Esophagus muscularis mucosa (tissue), 4 donors: ENCODE measurements around the gene RNF144B. TPM values are rescaled to one million over a fixed set of nuclear protein-coding genes. Genes with fewer than 3 reads are reported as not detected.
"Not testable (repeated sequence)": the region's sequence is repeated elsewhere in the genome, so short reads cannot be mapped to it uniquely, and the experiment has no call there.

Experiments
- DNase-seq: peaks from one replicate; pipeline ENCODE4 v3.0.0-alpha.2; 2017; ENCODE audit errors: extremely low spot score
- H3K27ac ChIP-seq, 4 donors: fragments of 200-600 bp; sonication (generic); replicated peaks in 1 of 4; 1 replicate in 3 of 4; 2 replicates in 1 of 4; pipeline ENCODE4 v1.5.1; 2016 to 2019; ENCODE audit warnings: mild to moderate bottlenecking in 1 of 4
- H3K27me3 ChIP-seq, 4 donors: fragments of 200-600 bp; sonication (generic); one replicate each; pipeline versions ENCODE4 v1.5.1 to v1.6.0; 2016 to 2019
- H3K36me3 ChIP-seq, 4 donors: fragments of 200-600 bp; sonication (generic); one replicate each; pipeline ENCODE4 v1.5.1; 2016 to 2019
- H3K4me1 ChIP-seq, 4 donors: fragments of 200-600 bp; sonication (generic); one replicate each; pipeline ENCODE4 v1.5.1; 2016 to 2019
- H3K4me3 ChIP-seq, 4 donors: fragments of 200-600 bp; sonication (generic); 1 replicate in 2 of 4; 2 replicates in 2 of 4; pipeline ENCODE4 v1.5.1; 2016 to 2019; ENCODE audit warnings: mild to moderate bottlenecking in 4 of 4, moderate library complexity in 1 of 4
- H3K9me3 ChIP-seq, 4 donors: fragments of 200-600 bp; sonication (generic); 1 replicate in 3 of 4; 2 replicates in 1 of 4; pipeline ENCODE4 v1.5.1; 2016 to 2019
- EP300 ChIP-seq: sonication (generic); formaldehyde crosslinking; IDR thresholded peaks from one replicate; pipeline ENCODE4 v1.6.1; 2017; ENCODE audit warnings: antibody characterized with exemption
- POLR2A ChIP-seq: fragments of 450-650 bp; IDR thresholded peaks from one replicate; pipeline ENCODE4 v1.6.1; 2017; ENCODE audit warnings: antibody characterized with exemption, moderate library complexity, mild to moderate bottlenecking, low read depth
- POLR2AphosphoS5 ChIP-seq, 2 donors: sonication (generic); formaldehyde crosslinking; IDR thresholded peaks; one replicate each; pipeline ENCODE4 v1.6.1; 2017; ENCODE audit warnings: antibody characterized with exemption in 2 of 2
- WGBS: methylation state at CpG from one replicate; pipeline ENCODE4 v1.1.5; 2018; 5-methylcytosine and 5-hydroxymethylcytosine counted together
- intact Hi-C: fragments of 100-400 bp; cut with DNase I; formaldehyde crosslinking; loops from one replicate; pipeline ENCODE4 v1.15.1; 2023
- total RNA-seq, 4 donors: library from RNA; depleted of rRNA; stranded (reverse); fragments of >200 nt; gene quantifications; one replicate each; pipeline versions ENCODE4 v1.1.0 to v1.2.1, GENCODE V29; 2016
- TF ChIP-seq, protein P1 (sequence below), 3 experiments: fragments of 200-600 bp in 2 of 3; fragments of 450-650 bp in 1 of 3; sonication (generic) in 2 of 3; IDR thresholded peaks; one replicate each; pipeline ENCODE4 v1.5.1; 2017 to 2019; ENCODE audit warnings: antibody characterized with exemption in 3 of 3, mild to moderate bottlenecking in 2 of 3, moderate library complexity in 1 of 3

RNF144B gene
- total RNA-seq, 4 donors from 2014 or later, result 6.6 to 20.0 (median 12.1) TPM

DNA sequence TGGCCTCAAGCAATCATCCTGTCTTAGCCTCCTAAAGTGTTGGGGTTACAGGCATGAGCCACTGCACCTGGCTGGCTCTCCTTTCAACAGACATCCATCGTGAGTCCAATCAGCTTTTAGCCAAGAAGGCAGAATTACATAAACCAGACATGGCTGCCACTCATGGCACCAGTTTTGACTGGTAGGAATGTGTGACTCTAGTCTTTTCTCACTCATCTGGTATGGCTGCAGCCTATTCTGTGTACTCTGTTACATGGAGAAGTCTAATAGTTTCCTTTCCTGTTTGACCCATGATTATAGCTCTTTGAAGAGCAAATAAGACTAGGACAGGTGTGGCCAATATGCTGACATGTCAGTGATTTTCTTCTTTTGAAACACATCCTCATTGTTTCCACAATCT, 27.0 kb upstream of the RNF144B start:
- DNase-seq, result no peak
- H3K4me3 ChIP-seq, result no peak overlapping the region
- WGBS, result 73% methylated on average over 1 of the region's 1 CpG
- peak overlapping the region in 1 of 4 donors; percentile 8 for H3K27ac ChIP-seq
- H3K27me3 ChIP-seq, result no peaks in the 10 kb centered on the region
- no peak for TF ChIP-seq POLR2AphosphoS5 (IDR thresholded peaks at IDR 0.05)
- TF ChIP-seq, protein P1, sequence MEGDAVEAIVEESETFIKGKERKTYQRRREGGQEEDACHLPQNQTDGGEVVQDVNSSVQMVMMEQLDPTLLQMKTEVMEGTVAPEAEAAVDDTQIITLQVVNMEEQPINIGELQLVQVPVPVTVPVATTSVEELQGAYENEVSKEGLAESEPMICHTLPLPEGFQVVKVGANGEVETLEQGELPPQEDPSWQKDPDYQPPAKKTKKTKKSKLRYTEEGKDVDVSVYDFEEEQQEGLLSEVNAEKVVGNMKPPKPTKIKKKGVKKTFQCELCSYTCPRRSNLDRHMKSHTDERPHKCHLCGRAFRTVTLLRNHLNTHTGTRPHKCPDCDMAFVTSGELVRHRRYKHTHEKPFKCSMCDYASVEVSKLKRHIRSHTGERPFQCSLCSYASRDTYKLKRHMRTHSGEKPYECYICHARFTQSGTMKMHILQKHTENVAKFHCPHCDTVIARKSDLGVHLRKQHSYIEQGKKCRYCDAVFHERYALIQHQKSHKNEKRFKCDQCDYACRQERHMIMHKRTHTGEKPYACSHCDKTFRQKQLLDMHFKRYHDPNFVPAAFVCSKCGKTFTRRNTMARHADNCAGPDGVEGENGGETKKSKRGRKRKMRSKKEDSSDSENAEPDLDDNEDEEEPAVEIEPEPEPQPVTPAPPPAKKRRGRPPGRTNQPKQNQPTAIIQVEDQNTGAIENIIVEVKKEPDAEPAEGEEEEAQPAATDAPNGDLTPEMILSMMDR (IDR thresholded peaks at IDR 0.05), result no peak
- no peak for TF ChIP-seq EP300
- no peak for TF ChIP-seq POLR2A
- peaks cover 8 to 21% (median 13%) of the 10 kb centered on the region in 4 donors for H3K4me1 ChIP-seq
- no peaks in the 10 kb centered on the region for H3K9me3 ChIP-seq
- intact Hi-C loops, result no loop called here
- H3K36me3 ChIP-seq, result no peaks in the 10 kb centered on the region

DNA sequence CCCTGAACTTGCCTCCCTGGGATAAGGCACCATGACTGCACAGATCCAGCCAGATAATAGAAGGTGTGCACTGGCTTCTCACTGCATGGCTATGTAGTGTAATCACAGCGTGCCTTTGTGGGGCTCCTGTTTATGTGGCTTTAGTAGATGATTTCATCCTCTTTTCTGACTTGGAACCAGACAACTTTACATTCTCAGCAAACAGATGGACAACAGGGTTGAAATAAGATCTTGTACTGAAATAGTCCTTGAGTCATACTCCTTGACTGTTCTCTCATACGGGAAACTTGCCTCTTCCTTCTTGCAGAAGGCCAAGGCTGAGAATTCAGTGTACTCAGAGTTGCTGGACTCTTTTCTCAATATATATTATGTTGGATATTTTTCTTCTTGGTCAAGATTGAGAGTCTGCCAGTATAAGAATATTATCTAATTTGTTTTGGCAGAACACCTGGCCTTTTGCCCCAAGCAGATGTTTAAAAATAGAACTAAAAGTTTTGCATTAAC, 25.0 kb upstream of the RNF144B start:
- Histone ChIP-seq H3K27me3 (no peaks in the 10 kb centered on the region), H3K9me3 (no peaks in the 10 kb centered on the region), H3K27ac (peak overlapping the region; percentile 11 to 51 (median 46)), H3K4me1 (peaks cover 8 to 21% (median 13%) of the 10 kb centered on the region in 4 donors), H3K36me3 (no peaks in the 10 kb centered on the region), H3K4me3 (no peak overlapping the region)
- TF ChIP-seq, protein P1 (IDR thresholded peaks at IDR 0.05), result no peak
- TF ChIP-seq POLR2A (no peak), POLR2AphosphoS5 (IDR thresholded peaks at IDR 0.05) (no peak), EP300 (no peak)
- 22% methylated on average over 2 of the region's 2 CpGs for WGBS
- intact Hi-C loops, result no loop called here
- DNase-seq, result peak; percentile 57

DNA sequence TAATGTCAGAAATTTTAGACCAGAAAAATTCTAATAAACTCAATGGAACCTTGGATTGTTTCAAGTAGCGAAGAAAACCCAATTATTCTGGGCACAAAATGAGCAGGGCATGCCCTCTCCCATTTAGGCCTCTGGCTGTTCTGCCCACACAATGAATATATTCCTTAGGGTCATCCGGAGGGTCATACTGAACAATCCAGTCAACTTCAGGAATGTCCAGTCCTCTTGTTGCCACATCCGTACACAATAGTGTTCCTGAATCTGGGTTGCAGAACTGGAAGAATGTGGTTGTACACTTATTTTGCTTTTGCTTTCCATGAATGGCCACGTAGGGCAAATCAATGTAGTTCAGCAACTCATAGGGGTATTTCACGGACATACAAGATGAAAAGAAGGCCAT, 23.4 kb upstream of the RNF144B start:
- Histone ChIP-seq H3K27me3 (no peaks in the 10 kb centered on the region), H3K9me3 (no peaks in the 10 kb centered on the region), H3K36me3 (no peaks in the 10 kb centered on the region), H3K27ac (no peak overlapping the region), H3K4me3 (no peak overlapping the region), H3K4me1 (peaks cover 8 to 21% (median 13%) of the 10 kb centered on the region in 4 donors)
- DNase-seq, result peak; percentile 68
- 94% methylated on average over 5 of the region's 5 CpGs for WGBS
- intact Hi-C loops, result no loop called here
- TF ChIP-seq POLR2A (no peak), POLR2AphosphoS5 (IDR thresholded peaks at IDR 0.05) (no peak), EP300 (no peak)
- TF ChIP-seq, protein P1 (IDR thresholded peaks at IDR 0.05), result no peak

DNA sequence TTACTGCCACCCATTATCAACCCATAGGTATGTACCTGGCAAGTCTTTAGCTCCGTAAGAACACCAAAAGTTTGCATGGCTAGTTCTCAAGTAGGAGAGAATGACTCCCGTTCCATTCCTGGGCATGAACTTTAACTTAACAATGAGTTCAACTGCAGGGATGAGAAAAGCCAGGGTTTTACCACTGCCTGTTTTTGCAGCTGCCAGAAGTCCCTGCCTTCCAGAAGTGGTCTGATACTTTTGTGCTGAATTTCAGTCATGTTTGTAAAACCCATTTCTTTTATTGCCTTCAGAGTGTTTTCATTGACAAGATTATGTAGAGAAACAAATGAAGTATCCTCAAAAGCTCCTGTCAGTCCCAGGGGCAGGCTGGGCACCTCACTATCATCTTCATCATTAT, 22.6 kb upstream of the RNF144B start:
- intact Hi-C loops, DNase-seq, H3K9me3 ChIP-seq, H3K27ac ChIP-seq, H3K27me3 ChIP-seq, H3K36me3 ChIP-seq, H3K4me3 ChIP-seq: not testable (repeated sequence)
- H3K4me1 ChIP-seq, result peaks cover 8 to 21% (median 13%) of the 10 kb centered on the region in 4 donors
- 100% methylated on average over 2 of the region's 2 CpGs for WGBS

DNA sequence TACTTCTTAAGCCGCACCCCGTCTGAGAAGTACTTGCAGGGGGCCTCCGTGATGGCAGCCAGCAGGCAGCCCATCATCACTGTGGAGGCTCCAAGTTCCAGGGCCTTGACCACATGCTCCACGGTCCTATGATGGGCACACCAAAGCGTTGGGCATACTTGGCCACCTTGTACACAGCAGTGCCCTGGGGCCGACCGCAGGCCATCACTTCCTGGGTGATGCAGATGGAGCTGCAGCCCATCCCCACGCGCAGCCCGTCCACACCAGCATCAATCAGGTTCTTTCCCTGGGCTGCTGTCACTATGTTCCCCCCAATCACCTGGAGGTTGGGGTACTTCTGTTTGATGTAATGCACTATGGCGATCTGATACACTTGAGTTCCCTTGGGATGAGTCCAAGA, 19.8 kb upstream of the RNF144B start:
- TF ChIP-seq POLR2A (no peak), POLR2AphosphoS5 (IDR thresholded peaks at IDR 0.05) (no peak), EP300 (no peak)
- TF ChIP-seq, protein P1 (IDR thresholded peaks at IDR 0.05), result no peak
- no peak for DNase-seq
- Histone ChIP-seq H3K27ac (no peak overlapping the region), H3K9me3 (no peaks in the 10 kb centered on the region), H3K36me3 (no peaks in the 10 kb centered on the region), H3K4me1 (peaks cover under 1 to 4% (median 3%) of the 10 kb centered on the region in 4 donors), H3K4me3 (no peak overlapping the region), H3K27me3 (no peaks in the 10 kb centered on the region)
- intact Hi-C loops, result no loop called here
- WGBS, result 94% methylated on average over 8 of the region's 11 CpGs
